NCI-H345 (cell line): ENCODE data around the gene NIBAN1.
"Not testable (repeated sequence)": the region's sequence is repeated elsewhere in the genome, so short reads cannot be mapped to it uniquely, and the experiment has no call there.

Source experiments
- DNase-seq: peaks from one replicate; lab custom pipeline; 2025; lab: John Stamatoyannopoulos, UW

Gene NIBAN1

GRCh38 chr1:184972315-184973055 lies 1.8 kb downstream of the NIBAN1 start:
- no peak for DNase-seq

DNA sequence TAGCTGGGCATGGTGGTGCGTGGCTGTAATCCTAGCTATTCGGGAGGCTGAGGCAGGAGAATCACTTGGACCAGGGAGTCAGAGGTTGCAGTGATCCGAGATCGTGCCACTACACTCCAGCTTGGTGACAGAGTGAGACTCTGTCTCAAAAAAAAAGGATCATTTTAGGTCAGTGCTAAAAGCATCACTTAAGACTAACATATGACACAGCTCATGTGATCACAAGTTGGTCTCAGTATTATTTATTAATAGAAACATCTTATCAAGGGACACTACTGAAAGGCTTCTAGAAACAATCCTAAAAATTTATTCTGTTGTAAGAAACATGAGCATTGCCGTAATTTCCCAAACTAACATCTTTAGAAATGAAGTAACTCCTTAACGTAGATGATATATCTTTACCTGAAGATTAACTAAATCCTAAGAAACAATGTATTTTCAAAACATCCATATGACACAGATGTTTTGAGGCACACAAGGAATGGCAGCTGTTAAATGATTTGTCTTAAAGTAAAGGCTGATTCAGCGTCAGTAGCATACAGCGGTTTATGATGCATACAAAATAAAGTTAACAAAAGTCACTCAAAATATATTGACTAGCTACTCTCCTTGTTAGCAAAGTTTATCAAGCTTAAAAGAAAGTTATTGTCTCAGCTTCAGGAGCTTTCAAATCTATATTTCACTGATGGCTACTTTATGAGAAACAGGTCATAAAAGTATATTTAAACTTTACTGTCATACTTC lies 2.6 kb downstream of the NIBAN1 start:
- DNase-seq, result no peak

GRCh38 chr1:184970691-184971161 lies 3.6 kb downstream of the NIBAN1 start:
- DNase-seq, result no peak

GRCh38 chr1:184966989-184967388 lies 7.3 kb downstream of the NIBAN1 start:
- no peak for DNase-seq

- no peak for DNase-seq
Measured at GRCh38 chr1:184965944-184966860, 8.1 kb downstream of the NIBAN1 start.

- DNase-seq, result no peak
Measured at GRCh38 chr1:184965439-184965838, 8.9 kb downstream of the NIBAN1 start.

DNA sequence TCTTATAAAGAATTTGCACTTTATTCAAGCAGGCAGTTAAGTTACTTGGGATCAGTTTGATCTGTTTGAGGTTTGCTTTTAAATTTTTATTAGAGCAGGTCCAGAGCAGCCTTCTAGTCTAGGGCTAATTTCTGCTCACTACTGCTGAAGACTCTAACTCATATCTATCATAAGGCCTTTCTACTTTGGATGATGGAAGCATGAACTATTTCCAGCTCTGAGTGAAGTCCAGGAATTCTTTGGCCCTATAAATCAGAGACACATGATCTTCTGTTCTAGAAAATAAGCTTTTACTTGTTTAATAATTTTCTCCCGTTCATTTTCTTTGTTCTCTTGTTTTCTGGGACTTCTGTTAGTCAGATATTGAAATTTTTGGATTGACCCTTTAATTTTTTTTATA lies 14.7 kb downstream of the NIBAN1 start:
- DNase-seq, result no peak

DNA sequence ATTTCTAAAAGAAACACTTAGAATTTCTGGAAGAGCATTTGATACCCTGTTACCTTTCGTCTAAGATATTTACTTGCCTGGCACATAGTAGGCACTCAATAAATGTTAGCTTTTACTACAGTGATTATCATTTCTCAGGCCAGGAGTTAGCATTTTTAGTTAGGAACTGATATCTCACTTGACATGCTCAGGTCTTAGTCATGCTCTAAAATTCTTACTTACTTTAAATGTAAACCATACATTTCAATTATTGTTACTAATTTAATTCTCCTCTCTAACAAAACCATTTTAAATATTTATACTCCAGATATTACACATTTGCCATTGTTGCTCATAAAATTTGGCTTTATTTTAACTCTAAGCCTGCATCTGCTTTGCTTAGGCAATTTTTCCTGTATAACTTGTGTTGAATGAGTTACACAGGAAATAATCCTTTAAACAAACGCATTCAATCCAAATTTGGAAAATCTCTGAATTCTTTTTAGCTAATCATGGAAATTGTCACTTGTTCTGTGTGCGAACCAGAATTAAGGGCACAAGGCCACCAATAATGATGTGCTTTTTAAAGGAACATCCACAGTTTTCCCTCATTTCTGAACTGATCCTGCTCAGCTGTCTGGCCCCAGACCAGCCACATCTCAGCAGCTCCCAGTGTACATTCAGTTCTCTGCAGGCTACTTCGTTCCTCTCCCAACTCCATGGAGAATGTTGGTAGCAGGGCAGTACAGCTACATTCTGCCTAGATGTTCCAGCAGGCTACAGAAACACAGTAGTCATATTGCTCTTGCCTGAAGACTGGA lies 15.6 kb downstream of the NIBAN1 start:
- DNase-seq, result no peak

DNA sequence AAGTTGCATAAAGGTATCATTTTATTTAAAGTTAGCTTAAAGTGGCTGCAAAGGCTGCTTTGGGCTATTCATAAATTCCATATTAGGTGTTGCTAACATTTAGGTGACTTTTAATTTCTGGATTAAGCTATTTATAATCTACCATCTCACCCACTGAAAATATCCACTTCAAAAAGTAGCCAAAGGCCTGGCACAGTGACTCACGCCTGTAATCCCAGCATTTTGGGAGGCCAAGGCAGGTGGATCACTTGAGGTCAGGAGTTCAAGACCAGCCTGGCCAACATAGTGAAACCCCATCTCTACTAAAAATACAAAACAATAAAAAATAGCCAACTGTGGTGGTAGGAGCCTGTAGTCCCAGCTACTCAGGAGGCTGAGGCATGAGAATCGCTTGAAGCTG lies 16.4 kb downstream of the NIBAN1 start:
- DNase-seq, result not testable (repeated sequence)

- no peak for DNase-seq
Measured at GRCh38 chr1:184956999-184957700, 17.2 kb downstream of the NIBAN1 start.

GRCh38 chr1:184954232-184954995 lies 19.9 kb downstream of the NIBAN1 start:
- no peak for DNase-seq

GRCh38 chr1:184953600-184954219 lies 20.6 kb downstream of the NIBAN1 start:
- no peak for DNase-seq

- no peak for DNase-seq
Measured at GRCh38 chr1:184952428-184952827, 21.9 kb downstream of the NIBAN1 start.

GRCh38 chr1:184951788-184952187 lies 22.5 kb downstream of the NIBAN1 start:
- no peak for DNase-seq

GRCh38 chr1:184950906-184951305 lies 23.4 kb downstream of the NIBAN1 start:
- no peak for DNase-seq

DNA sequence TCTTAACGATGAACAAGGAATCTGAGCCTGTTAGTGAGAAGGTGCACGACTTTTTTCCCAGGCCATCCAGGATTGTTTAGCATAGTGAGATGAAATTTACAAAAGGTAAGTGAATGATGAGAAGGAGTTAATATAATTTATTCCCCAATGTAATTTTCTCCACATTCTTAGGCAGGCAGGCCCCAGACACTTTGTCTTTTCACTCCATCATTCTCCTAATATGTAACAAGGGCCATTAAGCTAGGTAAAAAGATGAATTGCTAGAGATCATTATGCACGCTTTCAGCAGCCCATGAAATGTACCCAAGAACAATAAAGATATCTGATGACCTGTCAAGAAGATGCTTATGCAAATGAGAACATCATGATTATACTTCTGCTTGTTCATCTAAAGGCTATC lies 24.1 kb downstream of the NIBAN1 start:
- DNase-seq, result no peak

DNA sequence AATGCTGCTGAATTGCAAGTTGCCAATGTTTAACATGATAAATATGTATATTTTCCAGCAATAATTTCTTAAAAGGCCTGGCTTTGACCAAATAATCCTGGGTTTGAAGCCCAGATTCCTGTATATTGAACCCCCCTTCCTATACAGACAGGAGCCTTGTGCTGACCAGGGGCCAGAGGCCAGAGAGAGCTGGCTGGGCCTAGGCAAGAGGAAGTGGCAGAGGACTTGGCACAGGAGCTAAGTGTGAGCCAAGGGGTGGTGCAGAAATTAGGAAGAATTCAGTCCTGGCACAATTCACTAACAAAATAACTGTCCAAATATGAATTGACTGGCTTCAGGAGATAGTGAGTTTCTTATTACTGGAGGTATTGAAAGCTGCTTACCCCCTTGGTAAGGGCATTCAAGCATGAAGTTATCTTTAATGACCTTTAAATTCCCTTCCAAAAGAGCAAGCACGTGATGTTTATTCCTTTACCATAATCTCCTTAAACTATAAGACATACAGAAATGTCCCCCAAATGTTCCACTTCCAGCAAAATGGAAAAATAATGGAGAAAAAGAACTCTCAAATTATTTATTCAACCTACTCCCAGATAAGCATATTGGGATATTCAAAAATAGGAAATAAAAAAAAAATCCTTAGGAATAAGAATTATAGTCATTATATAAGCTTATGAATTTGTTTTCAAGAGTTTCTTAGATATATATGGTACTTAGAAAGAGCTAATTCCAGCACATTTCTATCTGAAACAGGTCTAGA lies 26.6 kb downstream of the NIBAN1 start:
- DNase-seq, result no peak

DNA sequence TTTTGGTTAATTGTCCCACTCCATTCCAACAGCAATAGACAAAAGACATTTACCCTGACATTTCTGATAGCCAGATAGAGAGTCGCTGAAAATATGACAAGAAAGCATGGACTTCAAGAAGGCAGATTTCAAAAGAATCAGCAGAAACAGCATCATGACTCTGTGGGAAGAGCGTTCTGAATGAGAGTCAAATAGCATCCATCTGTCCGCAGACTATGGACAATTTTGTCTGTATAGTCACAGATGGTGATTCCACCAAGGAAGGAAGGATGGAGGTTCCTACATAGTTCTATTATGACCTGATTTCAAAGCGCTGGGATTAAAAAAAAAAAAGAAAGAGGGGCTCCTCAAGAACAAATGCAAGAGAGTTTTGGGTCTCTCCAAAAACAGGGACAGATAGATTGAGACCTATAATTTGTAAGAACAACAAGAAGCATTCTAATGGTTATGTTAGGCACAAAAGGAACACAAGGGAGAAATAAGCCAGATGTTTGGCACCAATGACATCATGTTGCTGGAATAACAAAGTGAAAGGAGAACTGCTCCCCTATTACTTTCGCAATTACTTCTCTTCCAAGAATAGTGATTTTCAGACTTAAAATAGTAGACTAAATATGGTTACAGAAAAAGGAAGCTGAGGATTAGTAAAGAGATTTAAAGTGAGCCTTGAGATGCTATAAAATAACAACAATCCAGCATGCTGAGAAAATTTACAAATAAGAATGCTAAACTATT lies 28.5 kb downstream of the NIBAN1 start:
- DNase-seq, result no peak
